Trophoblast cell (in vitro differentiated cells and primary cell): ENCODE data around the gene PGAP3.
A peak's percentile ranks its signal among the peaks of the same experiment; 100 is the strongest.

Source experiments
- DNase-seq, 2 donors: peaks; one replicate each; pipeline ENCODE4 v3.0.0-alpha.2; 2016
- H2AFZ ChIP-seq: 2 replicates; pipeline ENCODE4 v1.6.1; 2013; ENCODE audit warnings: low read length, moderate library complexity, mild to moderate bottlenecking; ENCODE audit not compliant: insufficient read depth, poor library complexity
- H2AK5ac ChIP-seq: 2 replicates; pipeline ENCODE4 v1.6.1; 2013; ENCODE audit warnings: mild to moderate bottlenecking, low read length
- H2BK120ac ChIP-seq: 2 replicates; pipeline ENCODE4 v1.6.1; 2013; ENCODE audit warnings: low read length, mild to moderate bottlenecking, moderate library complexity; ENCODE audit not compliant: insufficient read depth, poor library complexity
- H2BK12ac ChIP-seq: 2 replicates; pipeline ENCODE4 v1.6.1; 2013; ENCODE audit warnings: mild to moderate bottlenecking, low read length, moderate library complexity
- H2BK5ac ChIP-seq: 2 replicates; pipeline ENCODE4 v1.6.1; 2013; ENCODE audit warnings: low read length, low read depth, moderate library complexity, mild to moderate bottlenecking; ENCODE audit not compliant: poor library complexity
- H3K14ac ChIP-seq: 2 replicates; pipeline ENCODE4 v1.6.1; 2013; ENCODE audit warnings: mild to moderate bottlenecking, low read length
- H3K18ac ChIP-seq: 2 replicates; pipeline ENCODE4 v1.6.1; 2013; ENCODE audit warnings: mild to moderate bottlenecking, low read length
- H3K23ac ChIP-seq: 2 replicates; pipeline ENCODE4 v1.6.1; 2013; ENCODE audit warnings: low read length
- H3K27ac ChIP-seq: 2 replicates; pipeline ENCODE4 v1.5.1; 2013; ENCODE audit warnings: low read depth, mild to moderate bottlenecking, inconsistent platforms, low read length, moderate library complexity
- H3K27me3 ChIP-seq: 2 replicates; pipeline ENCODE4 v1.6.1; 2013; ENCODE audit warnings: inconsistent platforms, mild to moderate bottlenecking, low read length, moderate library complexity; ENCODE audit not compliant: insufficient read depth
- H3K36me3 ChIP-seq, 2 experiments: 1 replicate in 1 of 2; 2 replicates in 1 of 2; pipeline ENCODE4 v1.6.1; 2013; ENCODE audit warnings: low read length in 2 of 2, mild to moderate bottlenecking in 2 of 2, moderate library complexity in 1 of 2; ENCODE audit not compliant: insufficient read depth in 2 of 2, control insufficient read depth in 1 of 2
- H3K4ac ChIP-seq: 2 replicates; pipeline ENCODE4 v1.6.1; 2013; ENCODE audit warnings: low read depth, mild to moderate bottlenecking, low read length, moderate library complexity
- H3K4me1 ChIP-seq, 2 experiments: 1 replicate in 1 of 2; 2 replicates in 1 of 2; pipeline ENCODE4 v1.6.1; 2013; ENCODE audit warnings: low read length in 2 of 2, mild to moderate bottlenecking in 2 of 2, moderate library complexity in 1 of 2; ENCODE audit not compliant: insufficient read depth in 2 of 2, control insufficient read depth in 1 of 2
- H3K4me2 ChIP-seq: 2 replicates; pipeline ENCODE4 v1.6.1; 2013; ENCODE audit warnings: inconsistent platforms, mild to moderate bottlenecking, low read length, moderate library complexity
- H3K4me3 ChIP-seq: 2 replicates; pipeline ENCODE4 v1.5.1; 2013; ENCODE audit warnings: mild to moderate bottlenecking, low read depth, low read length, inconsistent platforms
- H3K79me1 ChIP-seq: one replicate; pipeline ENCODE4 v1.6.1; 2013; ENCODE audit warnings: low read length
- H3K79me2 ChIP-seq: 2 replicates; pipeline ENCODE4 v1.6.1; 2013; ENCODE audit warnings: low read length, mild to moderate bottlenecking; ENCODE audit not compliant: control insufficient read depth, insufficient read depth, poor library complexity
- H3K9ac ChIP-seq: 2 replicates; pipeline ENCODE4 v1.6.1; 2013; ENCODE audit warnings: mild to moderate bottlenecking, low read length
- H3K9me3 ChIP-seq: 2 replicates; pipeline ENCODE4 v1.6.1; 2013; ENCODE audit warnings: low read depth, mild to moderate bottlenecking, control low read depth, inconsistent platforms, low read length; ENCODE audit not compliant: insufficient read depth
- H4K12ac ChIP-seq: 2 replicates; pipeline ENCODE4 v1.6.1; 2013; ENCODE audit warnings: low read depth, mild to moderate bottlenecking, low read length, moderate library complexity
- H4K8ac ChIP-seq: 2 replicates; pipeline ENCODE4 v1.6.1; 2013; ENCODE audit warnings: low read depth, mild to moderate bottlenecking, low read length, moderate library complexity
- H4K91ac ChIP-seq: one replicate; pipeline ENCODE4 v1.6.1; 2013; ENCODE audit warnings: low read depth, mild to moderate bottlenecking, low read length, moderate library complexity
- whole genome bisulfite sequencing: extraction: QIAGEN DNeasy Blood & Tissue Kit; methylation state at CpG from one replicate; pipeline ENCODE4 v1.1.7; 2013; ENCODE audit warnings: missing lambda C conversion rate; ENCODE audit not compliant: insufficient read length, insufficient coverage; ENCODE audit errors: extremely low coverage; 5-methylcytosine and 5-hydroxymethylcytosine counted together

PGAP3 gene

GRCh38 chr17:39652587-39653315, 35.1 kb downstream of the PGAP3 start:
- Histone ChIP-seq H2BK120ac (no peak overlapping the region), H3K9me3 (no peaks in the 10 kb centered on the region), H3K4me2 (no peak overlapping the region), H2BK12ac (no peak overlapping the region), H4K8ac (no peak overlapping the region), H3K9ac (no peak overlapping the region), H3K18ac (no peak overlapping the region), H3K4me3 (no peak overlapping the region), H2AK5ac (no peak overlapping the region), H4K91ac (no peak overlapping the region), H3K23ac (no peak overlapping the region), H2AFZ (no peak overlapping the region), H3K14ac (no peak overlapping the region), H3K4ac (no peak overlapping the region), H4K12ac (no peak overlapping the region), H3K79me2 (no peaks in the 10 kb centered on the region), H3K27ac (no peak overlapping the region), H2BK5ac (no peak overlapping the region), H3K4me1 (peaks cover 4 to 8% of the 10 kb centered on the region in 2 experiments), H3K36me3 (peaks cover 5 to 9% of the 10 kb centered on the region in 2 experiments), H3K79me1 (no peaks in the 10 kb centered on the region), H3K27me3 (no peaks in the 10 kb centered on the region)
- DNase-seq = no peak
- WGBS = no CpG with 5 or more reads among the region's 7 CpGs

GRCh38 chr17:39651923-39652586, 35.8 kb downstream of the PGAP3 start:
- no peak overlapping the region for H2AK5ac ChIP-seq
- H4K8ac ChIP-seq = no peak overlapping the region
- H3K27ac ChIP-seq = no peak overlapping the region
- H3K18ac ChIP-seq = no peak overlapping the region
- H3K23ac ChIP-seq = no peak overlapping the region
- H4K91ac ChIP-seq = no peak overlapping the region
- no peak overlapping the region for H2BK120ac ChIP-seq
- H3K79me1 ChIP-seq = no peaks in the 10 kb centered on the region
- no peak for DNase-seq
- no peak overlapping the region for H2AFZ ChIP-seq
- H4K12ac ChIP-seq = no peak overlapping the region
- H3K4me1 ChIP-seq = peaks cover 4 to 8% of the 10 kb centered on the region in 2 experiments
- peaks cover 2 to 9% of the 10 kb centered on the region in 2 experiments for H3K36me3 ChIP-seq
- H2BK5ac ChIP-seq = no peak overlapping the region
- no peak overlapping the region for H3K4me2 ChIP-seq
- H3K14ac ChIP-seq = no peak overlapping the region
- H3K4ac ChIP-seq = no peak overlapping the region
- H3K79me2 ChIP-seq = no peaks in the 10 kb centered on the region
- H3K4me3 ChIP-seq = no peak overlapping the region
- H2BK12ac ChIP-seq = no peak overlapping the region
- WGBS = no CpG with 5 or more reads among the region's 8 CpGs
- no peaks in the 10 kb centered on the region for H3K9me3 ChIP-seq
- H3K9ac ChIP-seq = no peak overlapping the region
- H3K27me3 ChIP-seq = no peaks in the 10 kb centered on the region

GRCh38 chr17:39650121-39650579, 37.7 kb downstream of the PGAP3 start:
- Histone ChIP-seq H3K79me1 (no peaks in the 10 kb centered on the region), H3K9me3 (no peaks in the 10 kb centered on the region), H4K91ac (no peak overlapping the region), H4K12ac (no peak overlapping the region), H2AFZ (no peak overlapping the region), H3K9ac (no peak overlapping the region), H3K14ac (no peak overlapping the region), H4K8ac (no peak overlapping the region), H2BK12ac (no peak overlapping the region), H3K27ac (no peak overlapping the region), H3K4ac (no peak overlapping the region), H3K4me1 (peaks cover 4 to 8% of the 10 kb centered on the region in 2 experiments), H3K23ac (no peak overlapping the region), H3K79me2 (no peaks in the 10 kb centered on the region), H3K36me3 (peaks cover 0 to 2% of the 10 kb centered on the region in 2 experiments), H2BK120ac (no peak overlapping the region), H3K27me3 (no peaks in the 10 kb centered on the region), H2AK5ac (no peak overlapping the region), H2BK5ac (no peak overlapping the region), H3K4me3 (no peak overlapping the region), H3K4me2 (no peak overlapping the region), H3K18ac (no peak overlapping the region)
- DNase-seq = peak in 1 of 2 donors; percentile 25
- whole genome bisulfite sequencing = no CpG with 5 or more reads among the region's 11 CpGs

GRCh38 chr17:39648616-39649366, 39.1 kb downstream of the PGAP3 start:
- no peak overlapping the region for H3K14ac ChIP-seq
- no peak overlapping the region for H2BK5ac ChIP-seq
- H3K27me3 ChIP-seq = no peaks in the 10 kb centered on the region
- peaks cover 0 to 2% of the 10 kb centered on the region in 2 experiments for H3K36me3 ChIP-seq
- H3K4me3 ChIP-seq = no peak overlapping the region
- no CpG with 5 or more reads among the region's 15 CpGs for WGBS
- H3K9me3 ChIP-seq = no peaks in the 10 kb centered on the region
- H3K79me2 ChIP-seq = no peaks in the 10 kb centered on the region
- H3K23ac ChIP-seq = no peak overlapping the region
- H2AFZ ChIP-seq = no peak overlapping the region
- H3K79me1 ChIP-seq = no peaks in the 10 kb centered on the region
- H4K91ac ChIP-seq = no peak overlapping the region
- no peak overlapping the region for H3K4ac ChIP-seq
- no peak overlapping the region for H4K8ac ChIP-seq
- H2AK5ac ChIP-seq = no peak overlapping the region
- H2BK120ac ChIP-seq = no peak overlapping the region
- no peak overlapping the region for H4K12ac ChIP-seq
- no peak overlapping the region for H2BK12ac ChIP-seq
- no peak overlapping the region for H3K9ac ChIP-seq
- no peak overlapping the region for H3K18ac ChIP-seq
- no peak overlapping the region for H3K27ac ChIP-seq
- H3K4me2 ChIP-seq = no peak overlapping the region
- DNase-seq = no peak
- H3K4me1 ChIP-seq = peaks cover 8 to 15% of the 10 kb centered on the region in 2 experiments
